ENCODE data around the gene EGLN1. TPM values are rescaled to one million over a fixed set of nuclear protein-coding genes. Genes with fewer than 3 reads are reported as not detected.
"Not testable (repeated sequence)": the region's sequence is repeated elsewhere in the genome, so short reads cannot be mapped to it uniquely, and the experiment has no call there.

EGLN1 gene
- total RNA-seq (10 to 100 TPM; 54.1 to 79.9 (median 71.0) TPM), polyA plus RNA-seq (27.9 TPM)
- long read RNA-seq, donor 1, full-length matches to known transcripts, result 205 of 234 reads
- long read RNA-seq, donor 1, partial matches to known transcripts, result 6 of 234 reads
- long read RNA-seq, donor 1, other reads (novel, unspliced or antisense), result 23 of 234 reads
- long read RNA-seq, donor 2, full-length matches to known transcripts, result 101 of 111 reads
- long read RNA-seq, donor 2, partial matches to known transcripts, result 0 of 111 reads
- long read RNA-seq, donor 2, other reads (novel, unspliced or antisense), result 10 of 111 reads
- long read RNA-seq, donor 3, full-length matches to known transcripts, result 14 of 30 reads
- long read RNA-seq, donor 3, partial matches to known transcripts, result 1 of 30 reads
- long read RNA-seq, donor 3, other reads (novel, unspliced or antisense), result 15 of 30 reads
- long read RNA-seq, donor 4, full-length matches to known transcripts, result 124 of 133 reads
- long read RNA-seq, donor 4, partial matches to known transcripts, result 3 of 133 reads
- long read RNA-seq, donor 4, other reads (novel, unspliced or antisense), result 6 of 133 reads

DNA sequence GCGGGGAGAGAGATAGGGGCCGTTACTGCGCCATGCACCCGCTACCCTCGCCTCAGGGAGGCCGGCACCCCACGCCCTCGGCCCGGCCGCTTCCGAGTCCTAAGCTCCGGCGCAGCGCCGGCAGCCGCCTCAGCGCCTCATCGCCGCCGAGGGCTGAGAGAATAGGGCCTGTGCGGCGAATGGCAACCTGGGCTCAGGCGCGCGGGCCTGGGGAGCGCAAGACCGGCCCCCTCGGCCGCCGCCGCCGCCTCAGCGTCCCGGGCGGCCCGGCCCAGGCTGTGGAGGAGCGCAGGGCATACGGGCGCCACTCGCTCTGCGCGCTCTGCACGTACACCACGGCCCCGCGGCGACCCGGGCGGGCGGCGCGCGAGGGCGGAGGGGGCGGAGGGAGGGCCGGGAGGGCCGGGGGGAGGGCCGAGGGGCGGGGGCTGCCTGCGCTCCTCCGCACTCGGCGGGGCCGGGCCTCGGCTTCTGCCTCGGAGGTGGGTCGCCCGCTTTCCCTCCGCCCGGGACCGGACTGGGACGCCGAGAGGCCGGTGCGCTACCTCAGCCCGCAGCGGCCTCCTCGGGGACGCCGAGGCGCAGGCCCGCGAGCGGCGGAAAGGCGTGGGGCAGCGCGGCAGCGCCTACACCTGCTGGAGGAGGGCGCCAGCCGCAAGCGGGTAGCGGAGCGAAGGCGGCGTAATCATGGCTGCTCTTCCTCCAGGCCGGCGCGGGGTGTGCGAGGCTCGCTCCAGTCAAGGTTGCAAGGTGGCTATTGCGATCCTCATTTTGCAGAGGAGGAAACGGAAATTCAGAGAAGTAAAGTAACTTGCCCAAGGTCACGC is at the start of gene EGLN1:
Gene EGLN1, minus strand, starts transcription at position 317 of the 827 bp plus-strand sequence. CDS start 399 bp downstream, outside the sequence.
- peak within 1 kb of the TSS; percentile 99 for H3K27ac ChIP-seq (ENCODE audit: low read length)
- no peaks in the 10 kb centered on the region for H3K4me1 ChIP-seq (ENCODE audit: control insufficient read depth, insufficient read depth, low read length)
- ATAC-seq (peak; percentile 93 to 95), DNase-seq (peak; percentile 87 to 95 (median 94))
- intact Hi-C loops (cut with DNase I), result loop anchor here in 2 of 4 donors (5.0 kb wide), 2 partner anchors 60 to 105 kb away; partner anchors contain the start of gene TSNAX (in 2 of the 2)
- no peaks in the 10 kb centered on the region for H3K27me3 ChIP-seq (ENCODE audit: control insufficient read depth, insufficient read depth)
- H3K4me3 ChIP-seq (ENCODE audit: low read length), result peak within 1 kb of the TSS; percentile 93
- no peaks in the 10 kb centered on the region for H3K9me3 ChIP-seq (ENCODE audit: control insufficient read depth, low read length)
- WGBS, result under 1% methylated on average over 104 of the region's 104 CpGs

DNA sequence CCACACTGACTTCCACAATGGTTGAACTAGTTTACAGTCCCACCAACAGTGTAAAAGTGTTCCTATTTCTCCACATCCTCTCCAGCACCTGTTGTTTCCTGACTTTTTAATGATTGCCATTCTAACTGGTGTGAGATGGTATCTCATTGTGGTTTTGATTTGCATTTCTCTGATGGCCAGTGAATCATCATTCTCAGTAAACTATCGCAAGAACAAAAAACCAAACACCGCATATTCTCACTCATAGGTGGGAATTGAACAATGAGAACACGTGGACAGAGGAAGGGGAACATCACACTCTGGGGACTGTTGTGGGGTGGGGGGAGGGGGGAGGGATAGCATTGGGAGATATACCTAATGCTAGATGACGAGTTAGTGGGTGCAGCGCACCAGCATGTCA is 49.4 kb upstream of the EGLN1 start:
- H3K27ac ChIP-seq (ENCODE audit: low read length); H3K4me1 ChIP-seq (ENCODE audit: control insufficient read depth, insufficient read depth, low read length); H3K4me3 ChIP-seq (ENCODE audit: low read length); DNase-seq; H3K27me3 ChIP-seq (ENCODE audit: control insufficient read depth, insufficient read depth); ATAC-seq; H3K9me3 ChIP-seq (ENCODE audit: control insufficient read depth, low read length); intact Hi-C loops (cut with DNase I): not testable (repeated sequence)
- WGBS, result 92% methylated on average over 3 of the region's 5 CpGs

DNA sequence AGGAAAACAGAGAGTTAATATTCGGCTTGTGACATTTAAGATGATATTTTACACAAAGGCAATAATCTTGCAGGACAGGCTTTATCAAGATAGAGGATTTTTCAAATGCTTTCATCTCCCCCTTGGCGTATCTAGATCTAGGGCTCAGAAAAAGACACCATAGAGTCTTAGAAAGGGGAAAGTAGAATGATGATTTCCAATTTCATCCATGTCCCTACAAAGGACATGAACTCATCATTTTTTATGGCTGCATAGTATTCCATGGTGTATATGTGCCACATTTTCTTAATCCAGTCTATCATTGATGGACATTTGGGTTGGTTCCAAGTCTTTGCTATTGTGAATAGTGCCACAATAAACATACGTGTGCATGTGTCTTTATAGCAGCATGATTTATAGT is 48.9 kb upstream of the EGLN1 start:
- intact Hi-C loops (cut with DNase I); H3K4me1 ChIP-seq (ENCODE audit: control insufficient read depth, insufficient read depth, low read length); ATAC-seq; H3K9me3 ChIP-seq (ENCODE audit: control insufficient read depth, low read length); H3K27me3 ChIP-seq (ENCODE audit: control insufficient read depth, insufficient read depth); H3K27ac ChIP-seq (ENCODE audit: low read length); DNase-seq; H3K4me3 ChIP-seq (ENCODE audit: low read length): not testable (repeated sequence)
- 95% methylated on average over 2 of the region's 3 CpGs for WGBS

DNA sequence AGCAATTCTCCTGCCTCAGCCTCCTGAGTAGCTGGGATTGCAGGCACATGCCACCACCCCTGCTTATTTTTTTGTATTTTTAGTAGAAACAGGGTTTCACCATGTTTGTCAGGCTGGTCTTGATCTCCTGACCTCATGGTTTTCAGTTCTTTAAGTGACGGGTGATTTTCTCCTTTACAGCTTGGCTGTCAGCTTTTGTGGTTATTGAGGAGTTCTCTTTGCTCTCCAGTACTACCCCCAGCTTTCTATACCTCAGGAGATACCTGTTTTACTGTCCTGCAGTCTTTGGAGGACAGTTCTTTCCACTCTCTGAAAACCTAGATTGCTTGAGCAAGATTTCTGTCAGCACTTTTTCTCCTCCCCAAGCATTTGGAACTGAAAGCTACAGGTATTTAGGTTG is 45.9 kb upstream of the EGLN1 start:
- intact Hi-C loops (cut with DNase I), result no loop called here
- Histone ChIP-seq H3K4me1 (ENCODE audit: control insufficient read depth, insufficient read depth, low read length) (no peaks in the 10 kb centered on the region), H3K9me3 (ENCODE audit: control insufficient read depth, low read length) (no peaks in the 10 kb centered on the region), H3K4me3 (ENCODE audit: low read length) (no peak overlapping the region), H3K27me3 (ENCODE audit: control insufficient read depth, insufficient read depth) (no peaks in the 10 kb centered on the region), H3K27ac (ENCODE audit: low read length) (no peak overlapping the region)
- ATAC-seq (no peak), DNase-seq (no peak)
- WGBS, result 82% methylated on average over 1 of the region's 1 CpG

DNA sequence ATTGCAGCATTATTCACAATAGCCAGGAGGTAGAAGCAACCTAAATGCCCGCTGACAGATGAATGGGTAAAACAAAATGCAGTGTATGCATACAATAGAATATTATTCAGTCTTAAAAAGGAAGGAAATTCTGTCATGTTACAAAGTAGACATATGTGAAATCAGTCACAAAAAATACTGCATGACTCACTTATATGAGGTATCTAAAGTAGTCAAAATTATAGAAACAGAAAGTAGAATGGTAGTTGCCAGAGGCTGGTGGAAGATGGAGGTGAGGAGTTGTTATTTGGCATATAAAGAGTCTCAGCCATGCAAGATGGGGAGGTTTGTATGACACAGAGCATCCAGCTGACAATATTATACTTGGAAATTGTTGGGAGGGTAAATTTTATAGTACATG is 43.0 kb upstream of the EGLN1 start:
- WGBS, result 88% methylated on average over 1 of the region's 1 CpG
- no peak overlapping the region for H3K27ac ChIP-seq (ENCODE audit: low read length)
- H3K4me3 ChIP-seq (ENCODE audit: low read length), result no peak overlapping the region
- H3K4me1 ChIP-seq (ENCODE audit: control insufficient read depth, insufficient read depth, low read length), result no peaks in the 10 kb centered on the region
- H3K9me3 ChIP-seq (ENCODE audit: control insufficient read depth, low read length), result no peaks in the 10 kb centered on the region
- DNase-seq, result no peak
- intact Hi-C loops (cut with DNase I), result no loop called here
- ATAC-seq, result no peak
- no peaks in the 10 kb centered on the region for H3K27me3 ChIP-seq (ENCODE audit: control insufficient read depth, insufficient read depth)

DNA sequence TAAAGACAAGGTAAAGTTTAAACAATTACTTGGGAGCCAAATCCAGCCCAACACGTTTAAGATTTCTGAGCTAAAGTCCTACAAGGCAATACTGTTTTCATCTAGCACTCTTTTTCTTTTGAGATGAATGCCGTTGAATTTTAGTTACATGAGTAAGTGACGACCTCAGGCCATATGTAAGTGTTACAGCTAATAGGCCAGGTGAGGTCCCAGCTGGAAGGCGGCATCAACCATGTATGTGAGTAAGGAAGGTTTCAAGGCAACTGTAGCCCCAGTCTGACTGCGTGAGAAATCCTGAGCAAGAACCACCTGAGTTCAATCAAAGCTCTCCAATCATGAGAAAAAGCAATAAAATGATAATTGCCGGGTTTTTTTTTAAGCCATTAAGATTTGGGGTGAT is 41.5 kb upstream of the EGLN1 start:
- ATAC-seq, result no peak
- DNase-seq, result no peak
- Histone ChIP-seq H3K4me3 (ENCODE audit: low read length) (no peak overlapping the region), H3K27me3 (ENCODE audit: control insufficient read depth, insufficient read depth) (no peaks in the 10 kb centered on the region), H3K9me3 (ENCODE audit: control insufficient read depth, low read length) (no peaks in the 10 kb centered on the region), H3K27ac (ENCODE audit: low read length) (no peak overlapping the region), H3K4me1 (ENCODE audit: control insufficient read depth, insufficient read depth, low read length) (no peaks in the 10 kb centered on the region)
- WGBS, result 82% methylated on average over 6 of the region's 6 CpGs
- intact Hi-C loops (cut with DNase I), result no loop called here

DNA sequence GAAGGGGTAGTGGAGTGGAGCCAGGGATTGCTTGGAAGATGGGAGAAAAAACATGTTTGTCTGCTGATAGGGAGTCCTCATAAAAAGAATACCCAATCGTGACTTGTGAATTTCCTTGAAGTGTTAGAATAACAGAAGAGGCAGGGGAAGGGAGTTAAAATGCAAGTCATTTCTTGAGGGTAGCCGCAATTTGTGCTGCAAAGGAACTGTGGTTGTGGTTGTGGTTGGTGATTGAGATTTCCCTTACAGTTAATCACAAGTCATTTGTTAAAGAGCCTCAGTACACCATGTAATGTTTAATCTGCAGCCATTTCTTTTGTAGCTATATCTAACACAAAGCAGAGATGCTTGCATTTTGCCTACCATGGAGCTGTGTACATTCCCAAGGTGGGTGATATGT is 38.5 kb upstream of the EGLN1 start:
- Histone ChIP-seq H3K4me3 (ENCODE audit: low read length) (no peak overlapping the region), H3K9me3 (ENCODE audit: control insufficient read depth, low read length) (no peaks in the 10 kb centered on the region), H3K4me1 (ENCODE audit: control insufficient read depth, insufficient read depth, low read length) (no peaks in the 10 kb centered on the region), H3K27ac (ENCODE audit: low read length) (no peak overlapping the region), H3K27me3 (ENCODE audit: control insufficient read depth, insufficient read depth) (no peaks in the 10 kb centered on the region)
- no peak for DNase-seq
- 52% methylated on average over 2 of the region's 2 CpGs for WGBS
- intact Hi-C loops (cut with DNase I), result no loop called here
- no peak for ATAC-seq

DNA sequence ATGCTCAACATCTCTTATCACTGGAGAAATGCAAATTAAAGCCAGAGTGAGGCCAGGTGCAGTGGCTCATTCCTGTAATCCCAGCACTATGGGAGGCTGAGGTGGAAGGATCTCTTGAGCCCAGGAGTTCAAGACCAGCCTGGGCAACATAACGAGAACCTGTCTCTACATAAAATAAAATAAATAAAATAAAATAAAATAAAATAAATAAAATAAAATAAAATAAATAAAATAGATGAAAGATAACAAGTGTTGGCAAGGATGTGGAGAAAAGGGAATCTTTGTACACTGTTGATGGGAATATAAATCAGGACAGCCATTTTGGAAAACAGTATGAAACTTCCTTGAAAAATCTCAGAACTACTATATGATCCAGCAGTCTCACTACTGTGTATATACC is 37.4 kb upstream of the EGLN1 start:
- intact Hi-C loops (cut with DNase I), result not testable (repeated sequence)
- WGBS, result 96% methylated on average over 1 of the region's 1 CpG

DNA sequence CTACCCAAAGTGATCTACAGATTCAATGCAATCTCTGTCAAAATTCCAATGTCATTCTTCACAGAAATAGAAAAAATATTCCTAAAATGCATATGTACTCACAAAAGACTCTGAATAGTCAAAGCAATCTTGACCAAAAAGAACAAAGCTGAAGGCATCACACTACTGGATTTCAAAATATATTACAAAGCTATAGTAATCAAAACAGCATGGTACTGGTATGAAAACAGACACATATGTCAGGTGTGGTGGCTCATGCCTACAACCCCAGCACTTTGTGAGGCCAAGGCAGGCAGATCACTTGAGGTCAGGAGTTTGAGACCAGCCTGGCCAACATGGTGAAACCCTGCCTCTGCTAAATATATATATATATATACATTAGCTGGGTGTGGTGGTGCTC is 35.9 kb upstream of the EGLN1 start:
- intact Hi-C loops (cut with DNase I); DNase-seq; ATAC-seq; H3K27ac ChIP-seq (ENCODE audit: low read length); H3K4me3 ChIP-seq (ENCODE audit: low read length); H3K4me1 ChIP-seq (ENCODE audit: control insufficient read depth, insufficient read depth, low read length); H3K9me3 ChIP-seq (ENCODE audit: control insufficient read depth, low read length); H3K27me3 ChIP-seq (ENCODE audit: control insufficient read depth, insufficient read depth): not testable (repeated sequence)

More for the DNA sequence above, 37.4 kb upstream of the EGLN1 start:
- not testable (repeated sequence) for H3K4me3 ChIP-seq (ENCODE audit: low read length); ATAC-seq; H3K4me1 ChIP-seq (ENCODE audit: control insufficient read depth, insufficient read depth, low read length); H3K27me3 ChIP-seq (ENCODE audit: control insufficient read depth, insufficient read depth); DNase-seq; H3K27ac ChIP-seq (ENCODE audit: low read length); H3K9me3 ChIP-seq (ENCODE audit: control insufficient read depth, low read length)

DNA sequence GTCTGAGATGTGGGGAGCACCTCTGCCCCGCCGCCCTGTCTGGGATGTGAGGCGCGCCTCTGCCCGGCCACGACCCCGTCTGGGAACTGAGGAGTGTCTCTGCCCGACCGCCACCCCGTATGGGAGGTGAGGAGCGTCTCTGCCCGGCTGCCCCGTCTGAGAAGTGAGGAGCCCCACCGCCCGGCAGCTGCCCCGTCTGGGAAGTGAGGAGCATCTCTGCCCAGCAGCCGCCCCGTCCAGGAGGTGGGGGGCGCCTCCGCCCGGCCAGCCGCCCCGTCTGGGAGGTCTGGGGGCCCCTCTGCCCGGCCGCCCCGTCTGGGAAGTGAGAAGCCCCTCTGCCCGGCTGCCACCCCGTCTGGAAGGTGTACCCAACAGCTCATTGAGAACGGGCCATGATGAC is 32.0 kb upstream of the EGLN1 start:
- H3K4me3 ChIP-seq (ENCODE audit: low read length); H3K27ac ChIP-seq (ENCODE audit: low read length); H3K4me1 ChIP-seq (ENCODE audit: control insufficient read depth, insufficient read depth, low read length); ATAC-seq; H3K27me3 ChIP-seq (ENCODE audit: control insufficient read depth, insufficient read depth); intact Hi-C loops (cut with DNase I); DNase-seq; H3K9me3 ChIP-seq (ENCODE audit: control insufficient read depth, low read length): not testable (repeated sequence)
- WGBS, result 93% methylated on average over 29 of the region's 29 CpGs

DNA sequence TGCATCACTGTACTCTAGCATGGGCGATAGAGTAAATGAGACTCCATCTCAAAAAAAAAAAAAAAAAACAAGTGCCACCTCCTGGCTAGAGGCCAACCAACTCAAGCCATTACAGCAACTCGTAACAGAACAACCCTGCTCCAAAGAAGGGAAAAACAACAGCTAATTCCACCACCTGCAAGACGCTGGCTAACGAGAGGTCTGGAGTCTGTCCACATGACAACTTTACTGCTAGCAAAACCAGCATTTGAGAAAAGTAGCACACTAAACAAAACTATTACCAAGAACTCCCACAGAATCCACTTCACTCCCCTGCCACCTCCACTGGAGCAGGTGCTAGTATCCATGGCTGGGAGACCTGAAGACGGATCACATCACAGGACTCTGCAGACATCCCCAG is 24.1 kb upstream of the EGLN1 start:
- H3K27me3 ChIP-seq (ENCODE audit: control insufficient read depth, insufficient read depth), result no peaks in the 10 kb centered on the region
- no peak overlapping the region for H3K27ac ChIP-seq (ENCODE audit: low read length)
- 80% methylated on average over 5 of the region's 5 CpGs for WGBS
- no peaks in the 10 kb centered on the region for H3K4me1 ChIP-seq (ENCODE audit: control insufficient read depth, insufficient read depth, low read length)
- ATAC-seq (no peak), DNase-seq (no peak)
- no peaks in the 10 kb centered on the region for H3K9me3 ChIP-seq (ENCODE audit: control insufficient read depth, low read length)
- H3K4me3 ChIP-seq (ENCODE audit: low read length), result no peak overlapping the region
- intact Hi-C loops (cut with DNase I), result no loop called here

Data from right cardiac atrium (tissue), 5 donors.